ACC112 (cell line): Measurements from ENCODE around the gene CKLF.
"Not testable (repeated sequence)": the region's sequence is repeated elsewhere in the genome, so short reads cannot be mapped to it uniquely, and the experiment has no call there.

Experiments
- H2AFZ ChIP-seq: fragments of 200-600 bp; sonication (generic); one replicate; pipeline ENCODE4 v1.6.0; 2017; ENCODE audit warnings: antibody characterized with exemption, low read length; ENCODE audit not compliant: unreplicated experiment
- H3K27ac ChIP-seq: fragments of 200-600 bp; sonication (generic); 2 replicates; pipeline ENCODE4 v1.5.1; 2014; ENCODE audit warnings: low read depth, mild to moderate bottlenecking, antibody characterized with exemption, low read length, moderate library complexity
- H3K27me3 ChIP-seq: fragments of 200-600 bp; sonication (generic); 2 replicates; pipeline ENCODE4 v1.6.1; 2014; ENCODE audit warnings: mild to moderate bottlenecking, antibody characterized with exemption, low read length, moderate library complexity, mixed read lengths; ENCODE audit not compliant: insufficient read depth
- H3K36me3 ChIP-seq: fragments of 200-600 bp; sonication (generic); 2 replicates; pipeline ENCODE4 v1.6.1; 2016; ENCODE audit warnings: mild to moderate bottlenecking, antibody characterized with exemption, low read length, moderate library complexity, mixed read lengths; ENCODE audit not compliant: insufficient read depth
- H3K4me1 ChIP-seq: fragments of 200-600 bp; sonication (generic); one replicate; pipeline ENCODE4 v1.6.1; 2016; ENCODE audit warnings: low read length, mixed read lengths; ENCODE audit not compliant: insufficient read depth, unreplicated experiment, control insufficient read depth
- H3K4me3 ChIP-seq: fragments of 200-600 bp; sonication (generic); 2 replicates; pipeline ENCODE4 v1.5.1; 2014; ENCODE audit warnings: mild to moderate bottlenecking, low read depth, low read length
- H3K79me2 ChIP-seq: fragments of 200-600 bp; sonication (generic); one replicate; pipeline ENCODE4 v1.6.0; 2016; ENCODE audit warnings: low read length; ENCODE audit not compliant: control insufficient read depth, unreplicated experiment, insufficient read depth

The CKLF gene

GRCh38 chr16:66511602-66512271 is 40.6 kb upstream of the CKLF start:
- Histone ChIP-seq H3K4me3 (peak overlapping the region; percentile 47; the same call in 1 of the 2 replicates), H3K79me2 (no peaks in the 10 kb centered on the region), H2AFZ (no peak overlapping the region), H3K27me3 (no peaks in the 10 kb centered on the region), H3K4me1 (peaks cover 60% of the 10 kb centered on the region), H3K36me3 (no peaks in the 10 kb centered on the region), H3K27ac (peak overlapping the region; percentile 86)

- no peaks in the 10 kb centered on the region for H3K36me3 ChIP-seq
- peaks cover 66% of the 10 kb centered on the region for H3K4me1 ChIP-seq
- H3K27ac ChIP-seq: peak overlapping the region; percentile 86
- H2AFZ ChIP-seq: no peak overlapping the region
- peak overlapping the region; percentile 47; the same call in 1 of the 2 replicates for H3K4me3 ChIP-seq
- no peaks in the 10 kb centered on the region for H3K79me2 ChIP-seq
- H3K27me3 ChIP-seq: no peaks in the 10 kb centered on the region
These were observed 39.9 kb upstream of the CKLF start for GRCh38 chr16:66512272-66513110.

DNA sequence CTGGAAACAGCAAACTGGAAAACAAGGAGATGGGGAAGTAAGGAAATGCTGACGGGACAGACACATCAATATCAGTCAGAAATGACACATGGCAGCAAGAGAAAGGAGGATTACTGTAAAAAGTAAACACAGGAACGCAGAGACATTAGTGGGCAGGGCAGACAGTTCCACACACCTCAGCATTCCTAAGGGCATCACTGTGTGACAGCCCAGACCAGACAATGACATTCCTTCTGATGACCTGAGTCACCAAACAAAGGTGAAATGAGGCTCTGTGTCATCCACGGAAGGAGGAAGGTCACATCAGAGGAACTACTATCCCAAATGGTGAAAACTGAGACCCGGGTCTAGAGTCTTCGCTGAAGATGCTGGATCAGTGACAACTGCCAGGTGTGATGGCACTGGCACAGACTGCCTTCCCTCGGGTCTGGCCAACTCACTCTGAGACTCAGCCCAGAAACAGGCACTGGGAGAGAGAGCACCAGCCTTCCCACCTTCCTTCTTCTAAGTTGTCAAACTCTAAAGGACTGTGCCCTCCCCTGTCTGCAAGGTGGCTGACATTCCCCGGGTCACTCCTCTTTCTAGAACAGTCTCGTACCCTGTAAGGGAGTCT is 39.2 kb upstream of the CKLF start:
- Histone ChIP-seq H3K4me1 (peaks cover 68% of the 10 kb centered on the region), H3K27me3 (no peaks in the 10 kb centered on the region), H2AFZ (no peak overlapping the region), H3K27ac (peak overlapping the region; percentile 86), H3K79me2 (no peaks in the 10 kb centered on the region), H3K36me3 (no peaks in the 10 kb centered on the region), H3K4me3 (no peak overlapping the region)

- not testable (repeated sequence) for H3K79me2 ChIP-seq, H3K36me3 ChIP-seq, H3K27ac ChIP-seq, H3K27me3 ChIP-seq, H3K4me3 ChIP-seq, H2AFZ ChIP-seq
- H3K4me1 ChIP-seq: peaks cover 60% of the 10 kb centered on the region
These were observed 38.0 kb upstream of the CKLF start for GRCh38 chr16:66514391-66514790.

- not testable (repeated sequence) for H3K27ac ChIP-seq, H2AFZ ChIP-seq
- peaks cover 60% of the 10 kb centered on the region for H3K4me1 ChIP-seq
These were observed 37.3 kb upstream of the CKLF start for GRCh38 chr16:66514980-66515595.

GRCh38 chr16:66515596-66516508 is 36.5 kb upstream of the CKLF start:
- H3K27me3 ChIP-seq: no peaks in the 10 kb centered on the region
- no peaks in the 10 kb centered on the region for H3K79me2 ChIP-seq
- H3K4me1 ChIP-seq: peaks cover 60% of the 10 kb centered on the region
- peak overlapping the region; percentile 40 for H3K27ac ChIP-seq
- H2AFZ ChIP-seq: no peak overlapping the region
- no peaks in the 10 kb centered on the region for H3K36me3 ChIP-seq
- H3K4me3 ChIP-seq: no peak overlapping the region

More at GRCh38 chr16:66514980-66515595, 37.3 kb upstream of the CKLF start:
- not testable (repeated sequence) for H3K36me3 ChIP-seq, H3K79me2 ChIP-seq, H3K27me3 ChIP-seq, H3K4me3 ChIP-seq

GRCh38 chr16:66516509-66516807 is 35.9 kb upstream of the CKLF start:
- Histone ChIP-seq H2AFZ (no peak overlapping the region), H3K27ac (peak overlapping the region; percentile 40), H3K27me3 (no peaks in the 10 kb centered on the region), H3K79me2 (no peaks in the 10 kb centered on the region), H3K4me1 (peaks cover 60% of the 10 kb centered on the region), H3K36me3 (no peaks in the 10 kb centered on the region), H3K4me3 (no peak overlapping the region)

- no peaks in the 10 kb centered on the region for H3K27me3 ChIP-seq
- no peaks in the 10 kb centered on the region for H3K79me2 ChIP-seq
- peaks cover 60% of the 10 kb centered on the region for H3K4me1 ChIP-seq
- H3K4me3 ChIP-seq: peak overlapping the region; percentile 36
- no peaks in the 10 kb centered on the region for H3K36me3 ChIP-seq
- H3K27ac ChIP-seq: peak overlapping the region; percentile 75
- peak overlapping the region; percentile 46 for H2AFZ ChIP-seq
These were observed 35.4 kb upstream of the CKLF start for GRCh38 chr16:66516808-66517585.

DNA sequence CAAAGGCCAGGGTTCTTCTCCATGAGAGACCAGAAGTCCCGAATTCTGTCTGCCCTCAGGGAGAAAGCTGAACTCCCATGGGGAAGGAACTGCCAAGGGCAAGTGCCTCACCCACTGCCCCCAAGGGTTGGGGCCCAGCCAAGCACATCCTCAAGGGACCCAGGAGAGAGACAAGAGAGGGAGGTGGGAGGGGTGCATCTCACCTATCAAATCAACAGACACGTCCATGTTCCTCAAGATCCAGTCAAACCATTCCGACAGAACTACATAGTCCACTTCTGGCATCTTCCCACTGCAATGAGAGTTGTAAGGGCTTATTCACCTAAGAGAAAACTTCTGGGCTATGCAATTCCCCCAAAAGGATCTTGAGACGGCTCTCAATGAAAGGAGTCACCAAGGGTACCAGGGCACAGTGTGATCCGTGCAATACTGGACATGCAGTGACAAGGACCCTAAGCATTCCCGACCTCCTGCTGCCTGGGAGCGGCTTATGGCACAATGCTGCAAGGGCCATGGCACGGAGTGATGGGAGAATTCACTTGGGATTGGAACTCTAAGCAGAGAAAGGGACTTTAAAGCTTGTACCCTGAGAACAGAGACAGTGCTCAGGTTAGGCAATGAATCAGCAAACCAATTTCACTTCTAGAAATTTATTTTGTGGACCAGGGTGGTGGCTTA is 34.7 kb upstream of the CKLF start:
- Histone ChIP-seq H3K36me3 (no peaks in the 10 kb centered on the region), H3K4me1 (peaks cover 58% of the 10 kb centered on the region), H3K27me3 (no peaks in the 10 kb centered on the region), H2AFZ (peak overlapping the region; percentile 46), H3K27ac (peak overlapping the region; percentile 75), H3K4me3 (peak overlapping the region; percentile 36), H3K79me2 (no peaks in the 10 kb centered on the region)
